ENCODE results near the gene COTL1. TPM values are rescaled to one million over a fixed set of nuclear protein-coding genes. Genes with fewer than 3 reads are reported as not detected.

The COTL1 gene
- total and polyA plus RNA-seq, 9 of the 15 experiments (the other 6 are each of a cell fraction or from before 2014, with no cell fraction given) = 27.7 to 185 (median 72.5) TPM

DNA sequence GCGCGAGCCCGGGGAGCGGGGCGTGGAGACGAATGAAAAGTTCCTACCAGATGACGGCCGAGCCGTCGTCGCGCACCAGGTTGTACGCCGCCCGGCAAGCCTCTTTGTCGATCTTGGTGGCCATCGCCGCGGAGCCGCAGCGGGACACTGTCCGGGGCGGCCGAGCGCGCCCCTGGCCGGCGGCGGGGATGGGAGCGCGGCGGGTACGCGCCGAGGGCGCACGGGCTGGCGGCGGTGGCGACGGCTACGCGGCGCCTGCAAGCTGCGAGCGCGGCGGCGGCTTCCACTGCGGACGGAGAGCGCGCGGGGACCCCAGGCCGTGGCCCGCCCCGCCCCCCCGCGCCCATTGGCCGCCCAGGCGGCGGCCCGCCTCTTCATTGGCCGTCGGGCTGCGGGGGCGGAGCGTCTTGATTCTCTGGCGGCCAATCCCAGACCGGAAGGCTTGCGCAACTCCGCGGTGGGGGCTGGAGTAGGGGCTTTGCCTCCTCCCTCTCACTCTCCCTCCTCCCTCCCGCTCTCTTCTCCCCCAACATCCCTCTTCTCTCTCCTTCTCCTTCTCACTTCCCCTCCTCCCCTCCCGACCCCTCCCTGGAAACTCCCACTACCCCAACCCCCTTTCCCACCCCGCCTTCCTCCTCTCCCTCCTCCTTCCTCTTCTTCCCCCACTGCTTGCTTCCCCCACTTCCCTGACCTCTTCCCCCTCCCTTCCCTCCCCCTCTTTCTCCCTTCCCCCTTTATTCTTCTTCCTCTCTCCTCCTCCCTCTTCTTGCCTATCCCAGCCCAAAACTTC lies at the start of gene COTL1 (continued):
- TF ChIP-seq, protein P1, sequence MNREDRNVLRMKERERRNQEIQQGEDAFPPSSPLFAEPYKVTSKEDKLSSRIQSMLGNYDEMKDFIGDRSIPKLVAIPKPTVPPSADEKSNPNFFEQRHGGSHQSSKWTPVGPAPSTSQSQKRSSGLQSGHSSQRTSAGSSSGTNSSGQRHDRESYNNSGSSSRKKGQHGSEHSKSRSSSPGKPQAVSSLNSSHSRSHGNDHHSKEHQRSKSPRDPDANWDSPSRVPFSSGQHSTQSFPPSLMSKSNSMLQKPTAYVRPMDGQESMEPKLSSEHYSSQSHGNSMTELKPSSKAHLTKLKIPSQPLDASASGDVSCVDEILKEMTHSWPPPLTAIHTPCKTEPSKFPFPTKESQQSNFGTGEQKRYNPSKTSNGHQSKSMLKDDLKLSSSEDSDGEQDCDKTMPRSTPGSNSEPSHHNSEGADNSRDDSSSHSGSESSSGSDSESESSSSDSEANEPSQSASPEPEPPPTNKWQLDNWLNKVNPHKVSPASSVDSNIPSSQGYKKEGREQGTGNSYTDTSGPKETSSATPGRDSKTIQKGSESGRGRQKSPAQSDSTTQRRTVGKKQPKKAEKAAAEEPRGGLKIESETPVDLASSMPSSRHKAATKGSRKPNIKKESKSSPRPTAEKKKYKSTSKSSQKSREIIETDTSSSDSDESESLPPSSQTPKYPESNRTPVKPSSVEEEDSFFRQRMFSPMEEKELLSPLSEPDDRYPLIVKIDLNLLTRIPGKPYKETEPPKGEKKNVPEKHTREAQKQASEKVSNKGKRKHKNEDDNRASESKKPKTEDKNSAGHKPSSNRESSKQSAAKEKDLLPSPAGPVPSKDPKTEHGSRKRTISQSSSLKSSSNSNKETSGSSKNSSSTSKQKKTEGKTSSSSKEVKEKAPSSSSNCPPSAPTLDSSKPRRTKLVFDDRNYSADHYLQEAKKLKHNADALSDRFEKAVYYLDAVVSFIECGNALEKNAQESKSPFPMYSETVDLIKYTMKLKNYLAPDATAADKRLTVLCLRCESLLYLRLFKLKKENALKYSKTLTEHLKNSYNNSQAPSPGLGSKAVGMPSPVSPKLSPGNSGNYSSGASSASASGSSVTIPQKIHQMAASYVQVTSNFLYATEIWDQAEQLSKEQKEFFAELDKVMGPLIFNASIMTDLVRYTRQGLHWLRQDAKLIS (CRISPR knock-in tag; IDR thresholded peaks at IDR 0.05) = no peak
- TF ChIP-seq SMAD4 (CRISPR knock-in tag; conservative IDR thresholded peaks at IDR 0.05) (peak; percentile 89), ZNF146 (CRISPR knock-in tag; IDR thresholded peaks at IDR 0.05; ENCODE audit: unreplicated experiment) (peak; percentile 28), TBL1XR1 (IDR thresholded peaks at IDR 0.05; ENCODE audit: low read length in 2 of 2) (no peak), POLR3A (IDR thresholded peaks at IDR 0.05; ENCODE audit: borderline replicate concordance, extremely low read depth, insufficient read depth, insufficient read length) (no peak), TBP (optimal IDR thresholded peaks at IDR 0.05; ENCODE audit: low read depth, low read length) (peak; percentile 75), IRF9 (tag; IDR thresholded peaks at IDR 0.05) (peak; percentile 95), COPS2 (conservative IDR thresholded peaks at IDR 0.05) (no peak), ELF4 (CRISPR knock-in tag; IDR thresholded peaks at IDR 0.05) (no peak), FOXJ2 (tag; IDR thresholded peaks at IDR 0.05) (no peak), ZNF133 (CRISPR knock-in tag; IDR thresholded peaks at IDR 0.05) (no peak), FIP1L1 (IDR thresholded peaks at IDR 0.05; ENCODE audit: low read depth, low read length, poor library complexity, severe bottlenecking) (no peak), ARID3A (IDR thresholded peaks at IDR 0.05; ENCODE audit: borderline replicate concordance, low read depth, low read length) (no peak), RBM39 (optimal IDR thresholded peaks at IDR 0.05; ENCODE audit: low read depth, low read length) (no peak), MCM3 (IDR thresholded peaks at IDR 0.05) (no peak), MYBL2 (IDR thresholded peaks at IDR 0.05; ENCODE audit: low read depth) (no peak), MYBL2 (CRISPR knock-in tag; IDR thresholded peaks at IDR 0.05; ENCODE audit: borderline replicate concordance) (no peak), ZNF785 (CRISPR knock-in tag; IDR thresholded peaks at IDR 0.05) (no peak), TCF3 (CRISPR knock-in tag; IDR thresholded peaks at IDR 0.05) (0 out of 2 replicates have a peak, but pooled peaks have one; percentile 2)
- TF ChIP-seq, protein P2, sequence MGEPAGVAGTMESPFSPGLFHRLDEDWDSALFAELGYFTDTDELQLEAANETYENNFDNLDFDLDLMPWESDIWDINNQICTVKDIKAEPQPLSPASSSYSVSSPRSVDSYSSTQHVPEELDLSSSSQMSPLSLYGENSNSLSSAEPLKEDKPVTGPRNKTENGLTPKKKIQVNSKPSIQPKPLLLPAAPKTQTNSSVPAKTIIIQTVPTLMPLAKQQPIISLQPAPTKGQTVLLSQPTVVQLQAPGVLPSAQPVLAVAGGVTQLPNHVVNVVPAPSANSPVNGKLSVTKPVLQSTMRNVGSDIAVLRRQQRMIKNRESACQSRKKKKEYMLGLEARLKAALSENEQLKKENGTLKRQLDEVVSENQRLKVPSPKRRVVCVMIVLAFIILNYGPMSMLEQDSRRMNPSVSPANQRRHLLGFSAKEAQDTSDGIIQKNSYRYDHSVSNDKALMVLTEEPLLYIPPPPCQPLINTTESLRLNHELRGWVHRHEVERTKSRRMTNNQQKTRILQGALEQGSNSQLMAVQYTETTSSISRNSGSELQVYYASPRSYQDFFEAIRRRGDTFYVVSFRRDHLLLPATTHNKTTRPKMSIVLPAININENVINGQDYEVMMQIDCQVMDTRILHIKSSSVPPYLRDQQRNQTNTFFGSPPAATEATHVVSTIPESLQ (CRISPR knock-in tag; IDR thresholded peaks at IDR 0.05) = no peak

All from K562 (cell line).